Measurements from ENCODE around the gene PRSS57. TPM values are rescaled to one million over a fixed set of nuclear protein-coding genes. Genes with fewer than 3 reads are reported as not detected.

PRSS57 gene
- polyA plus RNA-seq, 1 donor (not counting 4 experiments of a cell fraction or from before 2014, with no cell fraction given), result not detected

DNA sequence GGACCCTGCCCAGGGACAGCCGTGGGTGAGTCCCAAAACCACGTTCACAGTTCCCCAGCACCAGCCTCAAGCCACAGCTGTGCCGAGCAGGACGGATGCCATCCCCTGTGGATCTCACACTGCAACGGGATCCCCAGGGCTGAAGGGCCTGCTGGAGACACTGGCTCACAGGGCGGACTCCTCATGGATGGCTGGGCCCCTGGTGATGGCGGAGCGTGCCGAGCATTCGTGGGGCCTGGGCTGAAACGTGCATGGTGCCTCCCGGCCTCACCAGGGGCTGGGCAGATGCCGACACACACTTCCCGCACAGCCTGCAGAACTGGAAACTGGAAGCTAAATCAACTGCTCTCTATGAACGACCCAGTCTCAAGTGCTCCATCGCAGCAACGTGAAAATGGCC is 41.8 kb downstream of the PRSS57 start:
- Histone ChIP-seq H3K9me3 (ENCODE audit: control insufficient read depth, low read depth, low read length) (no peaks in the 10 kb centered on the region), H3K9ac (ENCODE audit: control insufficient read depth, extremely low read depth, insufficient read depth, low read length) (no peak overlapping the region), H3K36me3 (ENCODE audit: control insufficient read depth in 2 of 2, extremely low read depth in 1 of 2, insufficient read depth in 2 of 2, low read length in 2 of 2) (peaks cover 31 to 37% of the 10 kb centered on the region in 2 experiments), H3K4me3 (ENCODE audit: control insufficient read depth in 2 of 3, extremely low read depth in 1 of 3, insufficient read depth in 2 of 3, low read depth in 1 of 3, low read length in 3 of 3) (no peak overlapping the region), H3K27ac (ENCODE audit: control insufficient read depth, insufficient read depth, low read length) (no peak overlapping the region), H2AFZ (ENCODE audit: control insufficient read depth, low read length) (no peak overlapping the region), H3K79me2 (ENCODE audit: control insufficient read depth, insufficient read depth, low read length) (peaks cover 84% of the 10 kb centered on the region), H3K4me2 (ENCODE audit: control insufficient read depth, extremely low read depth, insufficient read depth, low read depth, low read length) (no peak overlapping the region), H4K20me1 (ENCODE audit: control insufficient read depth, extremely low read depth, insufficient read depth, low read length) (peaks cover 53% of the 10 kb centered on the region), H3K4me1 (ENCODE audit: control insufficient read depth, extremely low read depth, insufficient read depth, low read length) (peaks cover 3% of the 10 kb centered on the region), H3K27me3 (ENCODE audit: control insufficient read depth, extremely low read depth, insufficient read depth, low read length) (no peaks in the 10 kb centered on the region), H3K9me1 (ENCODE audit: control insufficient read depth, extremely low read depth, insufficient read depth, low read length) (peaks cover 2% of the 10 kb centered on the region)
- dilution Hi-C loops (cut with MboI; ENCODE audit: extremely low pct_ligation_motif_present, low sequenced_read_pairs), result no loop called here
- DNase-seq (ENCODE audit: low read depth, low spot score) (no peak), FAIRE-seq (no peak)
- TF ChIP-seq, protein P1, sequence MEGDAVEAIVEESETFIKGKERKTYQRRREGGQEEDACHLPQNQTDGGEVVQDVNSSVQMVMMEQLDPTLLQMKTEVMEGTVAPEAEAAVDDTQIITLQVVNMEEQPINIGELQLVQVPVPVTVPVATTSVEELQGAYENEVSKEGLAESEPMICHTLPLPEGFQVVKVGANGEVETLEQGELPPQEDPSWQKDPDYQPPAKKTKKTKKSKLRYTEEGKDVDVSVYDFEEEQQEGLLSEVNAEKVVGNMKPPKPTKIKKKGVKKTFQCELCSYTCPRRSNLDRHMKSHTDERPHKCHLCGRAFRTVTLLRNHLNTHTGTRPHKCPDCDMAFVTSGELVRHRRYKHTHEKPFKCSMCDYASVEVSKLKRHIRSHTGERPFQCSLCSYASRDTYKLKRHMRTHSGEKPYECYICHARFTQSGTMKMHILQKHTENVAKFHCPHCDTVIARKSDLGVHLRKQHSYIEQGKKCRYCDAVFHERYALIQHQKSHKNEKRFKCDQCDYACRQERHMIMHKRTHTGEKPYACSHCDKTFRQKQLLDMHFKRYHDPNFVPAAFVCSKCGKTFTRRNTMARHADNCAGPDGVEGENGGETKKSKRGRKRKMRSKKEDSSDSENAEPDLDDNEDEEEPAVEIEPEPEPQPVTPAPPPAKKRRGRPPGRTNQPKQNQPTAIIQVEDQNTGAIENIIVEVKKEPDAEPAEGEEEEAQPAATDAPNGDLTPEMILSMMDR (optimal IDR thresholded peaks at IDR 0.05 in 1 of 3, IDR thresholded peaks at IDR 0.05 in 1 of 3, conservative IDR thresholded peaks at IDR 0.05 in 1 of 3; ENCODE audit: extremely low read depth in 1 of 3, insufficient read depth in 2 of 3, low read length in 3 of 3), result no peak
- no peak for TF ChIP-seq EZH2 (IDR thresholded peaks at IDR 0.05; ENCODE audit: low read length)

DNA sequence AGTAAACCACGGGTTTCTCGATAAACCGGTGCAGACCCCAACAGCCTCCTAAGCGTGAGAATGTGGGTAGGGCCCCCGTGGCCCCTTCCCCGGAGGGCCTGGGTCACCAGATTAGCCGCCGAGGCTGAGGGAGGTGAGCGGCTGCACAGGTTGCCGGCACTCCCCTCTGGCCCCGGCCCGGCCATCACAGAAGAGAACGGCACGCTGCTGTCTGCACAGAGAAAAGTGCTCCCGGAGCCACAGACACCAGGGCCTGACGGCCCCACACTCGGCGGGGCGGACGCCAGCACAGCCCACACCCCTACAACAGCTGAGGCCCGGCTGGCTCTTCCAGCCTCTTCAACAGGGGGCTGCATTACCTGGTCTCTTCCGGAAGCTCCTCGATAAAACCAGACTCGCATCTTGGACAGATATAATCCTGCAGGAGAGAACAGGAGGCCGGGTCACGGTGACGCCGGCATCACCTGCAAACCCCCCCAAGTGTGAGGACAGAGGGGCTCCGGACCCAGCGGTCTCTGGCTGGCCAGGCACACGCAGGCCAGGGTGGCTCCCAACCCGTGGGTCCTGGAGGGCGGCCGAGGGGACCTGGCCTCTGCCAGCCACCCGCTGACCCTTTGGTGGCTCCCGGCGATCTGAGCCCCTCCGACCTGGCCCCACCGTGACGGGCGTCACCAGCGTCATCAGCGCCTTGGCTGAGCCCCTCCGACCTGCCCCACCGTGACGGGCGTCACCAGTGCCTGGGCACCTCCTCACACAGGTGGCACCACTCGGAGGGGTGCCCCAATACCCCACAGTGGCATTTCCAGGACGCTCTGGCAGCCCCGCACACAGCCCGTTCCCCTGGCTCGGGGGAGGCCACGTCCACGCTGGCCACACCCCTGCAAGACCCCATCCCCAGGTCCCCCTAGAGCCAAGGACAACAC is 42.5 kb downstream of the PRSS57 start:
- peaks cover 27 to 33% of the 10 kb centered on the region in 2 experiments for H3K36me3 ChIP-seq (ENCODE audit: control insufficient read depth in 2 of 2, extremely low read depth in 1 of 2, insufficient read depth in 2 of 2, low read length in 2 of 2)
- H3K4me2 ChIP-seq (ENCODE audit: control insufficient read depth, extremely low read depth, insufficient read depth, low read depth, low read length), result no peak overlapping the region
- H3K9ac ChIP-seq (ENCODE audit: control insufficient read depth, extremely low read depth, insufficient read depth, low read length), result no peak overlapping the region
- no peaks in the 10 kb centered on the region for H3K9me1 ChIP-seq (ENCODE audit: control insufficient read depth, extremely low read depth, insufficient read depth, low read length)
- H3K9me3 ChIP-seq (ENCODE audit: control insufficient read depth, low read depth, low read length), result no peaks in the 10 kb centered on the region
- H3K79me2 ChIP-seq (ENCODE audit: control insufficient read depth, insufficient read depth, low read length), result peaks cover 77% of the 10 kb centered on the region
- dilution Hi-C loops (cut with MboI; ENCODE audit: extremely low pct_ligation_motif_present, low sequenced_read_pairs), result no loop called here
- no peak for DNase-seq (ENCODE audit: low read depth, low spot score)
- no peaks in the 10 kb centered on the region for H3K27me3 ChIP-seq (ENCODE audit: control insufficient read depth, extremely low read depth, insufficient read depth, low read length)
- H3K4me3 ChIP-seq (ENCODE audit: control insufficient read depth in 2 of 3, extremely low read depth in 1 of 3, insufficient read depth in 2 of 3, low read depth in 1 of 3, low read length in 3 of 3), result no peak overlapping the region
- no peaks in the 10 kb centered on the region for H3K4me1 ChIP-seq (ENCODE audit: control insufficient read depth, extremely low read depth, insufficient read depth, low read length)
- H2AFZ ChIP-seq (ENCODE audit: control insufficient read depth, low read length), result no peak overlapping the region
- peaks cover 46% of the 10 kb centered on the region for H4K20me1 ChIP-seq (ENCODE audit: control insufficient read depth, extremely low read depth, insufficient read depth, low read length)
- TF ChIP-seq, protein P1 (optimal IDR thresholded peaks at IDR 0.05 in 1 of 3, IDR thresholded peaks at IDR 0.05 in 1 of 3, conservative IDR thresholded peaks at IDR 0.05 in 1 of 3; ENCODE audit: extremely low read depth in 1 of 3, insufficient read depth in 2 of 3, low read length in 3 of 3), result no peak
- no peak for TF ChIP-seq EZH2 (IDR thresholded peaks at IDR 0.05; ENCODE audit: low read length)
- no peak overlapping the region for H3K27ac ChIP-seq (ENCODE audit: control insufficient read depth, insufficient read depth, low read length)
- FAIRE-seq, result no peak

Data from keratinocyte (primary cell).